GM12874 (cell line): ENCODE results near the gene SH3PXD2B.

Experiments
- CTCF ChIP-seq: IDR thresholded peaks from 2 replicates; pipeline ENCODE4 v1.5.1; 2011; ENCODE audit warnings: low read depth, mild to moderate bottlenecking, control low read depth, low read length, moderate library complexity; ENCODE audit not compliant: insufficient read depth

SH3PXD2B gene

GRCh38 chr5:172423379-172424110 is 30.8 kb downstream of the SH3PXD2B start:
- no peak for TF ChIP-seq CTCF

DNA sequence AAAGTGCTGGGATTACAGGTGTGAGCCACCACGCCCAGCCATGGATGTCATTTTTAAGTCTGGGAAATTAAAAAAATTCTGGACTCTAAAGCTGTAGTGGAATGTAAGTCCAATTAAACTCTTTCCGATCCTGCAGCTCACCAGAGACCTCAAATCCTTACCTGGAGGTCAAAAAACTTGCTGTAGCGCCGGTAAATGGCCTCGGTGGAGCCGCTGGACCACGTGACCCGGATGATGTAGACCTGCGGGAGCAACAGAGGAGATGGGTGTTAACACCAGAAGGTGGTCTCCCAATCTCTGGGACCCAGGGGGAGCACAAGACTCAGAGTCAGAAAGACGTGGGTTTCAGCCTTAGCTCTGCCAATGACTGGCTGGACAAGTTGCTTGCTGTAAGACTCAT is 32.1 kb downstream of the SH3PXD2B start:
- TF ChIP-seq CTCF: no peak

- TF ChIP-seq CTCF: no peak
Measured at GRCh38 chr5:172421020-172421419, 33.3 kb downstream of the SH3PXD2B start.

- no peak for TF ChIP-seq CTCF
Measured at GRCh38 chr5:172420235-172420939, 33.9 kb downstream of the SH3PXD2B start.

DNA sequence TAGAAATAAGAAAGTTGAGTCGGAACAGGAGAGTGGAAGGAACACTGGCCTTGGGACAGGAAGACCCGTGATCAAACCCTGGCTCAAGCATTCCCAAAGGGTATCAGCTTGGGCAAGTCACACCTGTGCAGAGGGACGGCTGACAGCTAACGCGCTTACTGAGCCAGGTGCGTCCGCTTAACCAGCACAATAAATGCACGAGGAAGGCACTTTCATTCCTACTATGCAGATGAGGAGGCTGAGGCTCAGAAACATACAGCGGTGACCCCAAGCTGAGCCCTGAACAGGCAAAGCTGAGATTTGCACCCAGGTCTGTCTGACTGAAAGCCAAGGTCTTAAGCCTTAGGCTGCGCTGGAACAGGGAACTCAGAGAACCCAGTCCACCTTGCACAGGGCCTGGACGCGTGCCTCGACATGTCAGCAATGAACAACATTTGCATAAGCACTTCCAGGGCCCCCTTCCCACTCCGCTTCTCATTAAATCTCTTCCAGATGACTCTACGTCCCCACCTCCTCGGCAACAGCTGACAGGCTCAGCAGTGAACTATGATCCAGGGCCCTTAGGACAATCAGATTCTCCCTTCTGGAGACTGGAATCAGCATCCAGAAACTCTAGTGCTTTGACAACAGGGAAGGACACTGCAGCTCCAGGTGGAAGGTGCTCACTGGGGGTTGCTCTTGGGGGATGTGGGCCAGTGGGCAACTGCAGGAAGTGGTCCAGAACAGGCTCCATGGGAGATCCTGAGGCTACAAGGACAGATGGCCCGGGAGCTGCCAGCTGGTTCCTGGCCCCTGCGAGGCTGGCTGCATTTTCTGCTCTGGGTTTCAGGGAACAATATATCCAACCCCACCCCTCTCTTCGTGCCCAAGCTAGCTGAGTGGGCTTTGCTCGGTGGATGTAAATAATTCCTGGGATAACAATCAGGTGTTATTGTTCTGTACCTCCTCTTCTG is 35.2 kb downstream of the SH3PXD2B start:
- no peak for TF ChIP-seq CTCF

- no peak for TF ChIP-seq CTCF
Measured at GRCh38 chr5:172417983-172418630, 36.2 kb downstream of the SH3PXD2B start.
